Natural killer cell (primary cell): Measurements from ENCODE around the gene CTIF. TPM values are rescaled to one million over a fixed set of nuclear protein-coding genes. Genes with fewer than 3 reads are reported as not detected.

Experiments used
- ATAC-seq, 3 donors: fragments of 150-1000 bp in 2 of 3; fragments of 200-7000 bp in 1 of 3; cut with Tn5 transposase; 1 replicate in 1 of 3; 2 replicates in 2 of 3; pipeline ENCODE4 v1.10.0; 2021; ENCODE audit warnings: mild to moderate bottlenecking in 2 of 3, moderate library complexity in 2 of 3
- DNase-seq, 2 donors: peaks; one replicate each; pipeline versions ENCODE4 v3.0.0 to v3.0.0-alpha.2; 2013 to 2021; ENCODE audit warnings: mixed read lengths in 1 of 2
- H3K27ac ChIP-seq: one replicate; pipeline ENCODE4 v1.5.1; 2013; ENCODE audit warnings: mild to moderate bottlenecking, low read length
- H3K27me3 ChIP-seq: one replicate; pipeline ENCODE4 v1.6.1; 2013; ENCODE audit warnings: low read length; ENCODE audit not compliant: control insufficient read depth, insufficient read depth
- H3K36me3 ChIP-seq: one replicate; pipeline ENCODE4 v1.6.1; 2013; ENCODE audit warnings: low read length; ENCODE audit not compliant: control insufficient read depth, insufficient read depth
- H3K4me1 ChIP-seq: one replicate; pipeline ENCODE4 v1.6.1; 2013; ENCODE audit warnings: low read length; ENCODE audit not compliant: control insufficient read depth, insufficient read depth
- H3K4me3 ChIP-seq: one replicate; pipeline ENCODE4 v1.5.1; 2013; ENCODE audit warnings: low read length
- H3K9me3 ChIP-seq: one replicate; pipeline ENCODE4 v1.6.1; 2013; ENCODE audit warnings: low read length; ENCODE audit not compliant: control insufficient read depth, insufficient read depth
- H3K27ac Mint-ChIP-seq, 2 donors: one replicate each; pipeline ENCODE4 v1.8.0; 2022; ENCODE audit warnings: mild to moderate bottlenecking in 2 of 2, mixed read lengths in 2 of 2, moderate library complexity in 1 of 2
- H3K27me3 Mint-ChIP-seq, 2 donors: one replicate each; pipeline ENCODE4 v1.8.0; 2022; ENCODE audit warnings: low read depth in 2 of 2, mixed read lengths in 2 of 2
- H3K36me3 Mint-ChIP-seq: one replicate; pipeline ENCODE4 v1.8.0; 2022; ENCODE audit warnings: mixed read lengths
- H3K4me1 Mint-ChIP-seq, 2 donors: one replicate each; pipeline ENCODE4 v1.8.0; 2022; ENCODE audit warnings: mixed read lengths in 2 of 2
- H3K4me3 Mint-ChIP-seq: one replicate; pipeline ENCODE4 v1.8.0; 2022; ENCODE audit warnings: mild to moderate bottlenecking, moderate library complexity, mixed read lengths
- H3K9me3 Mint-ChIP-seq, 2 donors: one replicate each; pipeline ENCODE4 v1.8.0; 2022; ENCODE audit warnings: mixed read lengths in 2 of 2
- WGBS: methylation state at CpG from one replicate; pipeline ENCODE4 v1.1.7; 2013; ENCODE audit warnings: missing lambda C conversion rate; ENCODE audit not compliant: insufficient coverage; 5-methylcytosine and 5-hydroxymethylcytosine counted together
- intact Hi-C: fragments of 100-400 bp; cut with micrococcal nuclease; formaldehyde crosslinking; loops from one replicate; pipeline ENCODE4 v1.14.2; 2022
- total RNA-seq, 4 donors: library from RNA; stranded (reverse); fragments of 120-200 nt in 1 of 4; gene quantifications; one replicate each; pipeline versions ENCODE4 v1.2.3 to v1.2.4, GENCODE V29; 2013 to 2022
- TF ChIP-seq, protein P1 (sequence below): fragments of 200-600 bp; IDR thresholded peaks from one replicate; pipeline ENCODE4 v1.8.0; 2022; ENCODE audit warnings: antibody characterized with exemption

The CTIF gene
- total RNA-seq, 3 donors from 2014 or later (not counting 1 experiment from before 2014, with no cell fraction given): 6.9 to 10.2 (median 8.2) TPM

DNA sequence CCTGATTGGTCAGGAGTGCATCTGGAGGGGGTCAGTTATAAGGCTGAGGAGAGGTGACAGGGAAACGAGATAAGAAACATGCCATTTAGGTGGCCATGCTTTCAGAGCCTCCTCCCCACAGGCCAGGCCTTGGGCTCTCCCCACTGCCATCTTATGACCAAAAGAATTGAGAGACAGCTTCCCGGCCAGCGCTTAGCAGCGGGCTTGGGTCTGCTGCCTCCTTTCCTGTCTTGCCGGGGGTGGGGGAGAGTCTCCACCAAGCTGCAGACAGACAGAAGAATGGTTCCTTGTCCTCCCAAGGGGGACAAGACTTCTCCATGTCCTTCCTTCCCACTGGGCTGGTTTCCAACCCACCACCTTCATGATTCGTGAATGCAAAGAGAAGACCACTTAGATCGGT is 240.6 kb downstream of the CTIF start:
- no peaks in the 10 kb centered on the region for H3K27me3 ChIP-seq
- intact Hi-C loops: loop anchor here (5.0 kb wide), 2 partner anchors 168 to 398 kb away; no protein-coding TSS in a partner anchor
- H3K9me3 ChIP-seq: no peaks in the 10 kb centered on the region
- H3K27ac ChIP-seq: no peak overlapping the region
- H3K9me3 Mint-ChIP-seq: no peaks in the 10 kb centered on the region
- H3K27ac Mint-ChIP-seq: no peak overlapping the region
- TF ChIP-seq, protein P1, sequence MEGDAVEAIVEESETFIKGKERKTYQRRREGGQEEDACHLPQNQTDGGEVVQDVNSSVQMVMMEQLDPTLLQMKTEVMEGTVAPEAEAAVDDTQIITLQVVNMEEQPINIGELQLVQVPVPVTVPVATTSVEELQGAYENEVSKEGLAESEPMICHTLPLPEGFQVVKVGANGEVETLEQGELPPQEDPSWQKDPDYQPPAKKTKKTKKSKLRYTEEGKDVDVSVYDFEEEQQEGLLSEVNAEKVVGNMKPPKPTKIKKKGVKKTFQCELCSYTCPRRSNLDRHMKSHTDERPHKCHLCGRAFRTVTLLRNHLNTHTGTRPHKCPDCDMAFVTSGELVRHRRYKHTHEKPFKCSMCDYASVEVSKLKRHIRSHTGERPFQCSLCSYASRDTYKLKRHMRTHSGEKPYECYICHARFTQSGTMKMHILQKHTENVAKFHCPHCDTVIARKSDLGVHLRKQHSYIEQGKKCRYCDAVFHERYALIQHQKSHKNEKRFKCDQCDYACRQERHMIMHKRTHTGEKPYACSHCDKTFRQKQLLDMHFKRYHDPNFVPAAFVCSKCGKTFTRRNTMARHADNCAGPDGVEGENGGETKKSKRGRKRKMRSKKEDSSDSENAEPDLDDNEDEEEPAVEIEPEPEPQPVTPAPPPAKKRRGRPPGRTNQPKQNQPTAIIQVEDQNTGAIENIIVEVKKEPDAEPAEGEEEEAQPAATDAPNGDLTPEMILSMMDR: no peak
- no peaks in the 10 kb centered on the region for H3K36me3 Mint-ChIP-seq
- H3K36me3 ChIP-seq: no peaks in the 10 kb centered on the region
- no peak overlapping the region for H3K4me3 Mint-ChIP-seq
- DNase-seq: no peak
- no peak for ATAC-seq
- peaks cover 46% of the 10 kb centered on the region for H3K4me1 ChIP-seq
- H3K27me3 Mint-ChIP-seq: peaks cover 0 to 3% of the 10 kb centered on the region in 2 donors
- no peak overlapping the region for H3K4me3 ChIP-seq
- WGBS: 96% methylated on average over 7 of the region's 7 CpGs
- peaks cover 7 to 30% of the 10 kb centered on the region in 2 donors for H3K4me1 Mint-ChIP-seq

DNA sequence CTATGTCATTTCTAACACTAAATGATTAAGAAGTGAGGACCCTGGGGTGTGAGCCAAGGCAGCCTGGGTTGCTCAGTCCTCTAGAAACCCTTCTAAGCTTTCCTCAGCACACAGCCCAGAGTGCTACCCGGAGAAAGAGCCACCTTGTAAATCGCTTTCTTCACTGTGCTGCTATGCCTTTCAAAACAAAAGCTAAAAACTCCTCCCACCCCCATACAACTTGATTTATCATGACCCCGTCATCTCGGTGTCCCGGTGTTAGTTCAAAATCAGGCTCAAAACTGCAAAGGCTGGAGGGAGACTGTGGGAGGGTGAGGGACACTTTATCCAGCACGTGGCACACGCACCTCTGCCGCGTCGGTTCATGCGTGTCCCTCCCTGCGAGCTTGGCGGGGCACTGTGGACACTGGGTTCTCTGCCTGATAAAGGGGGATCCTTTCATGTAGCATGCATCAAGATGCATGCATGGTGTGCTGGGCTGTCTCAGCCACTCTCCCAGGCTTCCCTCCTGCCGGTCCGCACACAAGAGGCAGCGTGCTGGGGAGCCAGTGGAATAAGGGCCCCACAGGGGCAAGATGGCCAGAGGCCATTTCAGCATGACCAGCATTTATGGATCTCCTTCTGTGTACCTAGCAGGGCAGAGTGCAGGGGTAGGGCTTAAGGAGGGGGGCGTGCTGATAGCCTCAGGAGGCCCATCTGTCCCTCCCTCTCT is 241.5 kb downstream of the CTIF start:
- 96% methylated on average over 17 of the region's 17 CpGs for WGBS

DNA sequence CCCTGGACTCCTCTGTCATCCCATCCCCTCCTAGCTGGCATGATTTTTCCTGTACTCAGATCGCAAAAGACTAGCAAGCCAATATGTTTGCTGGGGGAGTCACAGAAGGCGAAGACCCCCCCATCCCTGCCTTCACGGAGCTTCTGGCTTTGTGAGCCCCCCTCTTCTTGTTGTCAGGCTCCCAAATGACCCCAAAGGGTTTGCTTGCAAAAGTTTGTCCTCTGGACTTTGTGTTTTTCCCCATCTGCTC is 242.0 kb downstream of the CTIF start:
- no peaks in the 10 kb centered on the region for H3K36me3 Mint-ChIP-seq
- TF ChIP-seq, protein P1: no peak
- H3K9me3 Mint-ChIP-seq: no peaks in the 10 kb centered on the region
- peaks cover 20 to 37% of the 10 kb centered on the region in 2 donors for H3K4me1 Mint-ChIP-seq
- Histone ChIP-seq H3K36me3 (no peaks in the 10 kb centered on the region), H3K27me3 (no peaks in the 10 kb centered on the region), H3K27ac (no peak overlapping the region), H3K9me3 (no peaks in the 10 kb centered on the region), H3K4me3 (no peak overlapping the region), H3K4me1 (peaks cover 60% of the 10 kb centered on the region)
- no peak overlapping the region for H3K4me3 Mint-ChIP-seq
- ATAC-seq (no peak), DNase-seq (no peak)
- 84% methylated on average over 3 of the region's 3 CpGs for WGBS
- intact Hi-C loops: no loop called here
- H3K27ac Mint-ChIP-seq: peak overlapping the region in 1 of 2 donors; percentile 45
- no peaks in the 10 kb centered on the region for H3K27me3 Mint-ChIP-seq

More for the DNA sequence above, 241.5 kb downstream of the CTIF start:
- Histone ChIP-seq H3K27ac (no peak overlapping the region), H3K4me1 (peaks cover 55% of the 10 kb centered on the region), H3K27me3 (no peaks in the 10 kb centered on the region), H3K4me3 (no peak overlapping the region), H3K36me3 (no peaks in the 10 kb centered on the region), H3K9me3 (no peaks in the 10 kb centered on the region)
- Mint-ChIP-seq H3K36me3 (no peaks in the 10 kb centered on the region), H3K27ac (peak overlapping the region in 1 of 2 donors; percentile 45), H3K9me3 (no peaks in the 10 kb centered on the region), H3K27me3 (peaks cover 0 to 3% of the 10 kb centered on the region in 2 donors), H3K4me3 (no peak overlapping the region), H3K4me1 (peaks cover 16 to 37% of the 10 kb centered on the region in 2 donors)
- intact Hi-C loops: no loop called here
- TF ChIP-seq, protein P1: no peak
- ATAC-seq (no peak), DNase-seq (no peak)
